Endothelial cell of umbilical vein (primary cell): ENCODE results near the gene CCDC28A. TPM values are rescaled to one million over a fixed set of nuclear protein-coding genes. Genes with fewer than 3 reads are reported as not detected.

Source experiments
- BruUV-seq: library from RNA; stranded (reverse); fragments of 400-500 nt; replicated peaks from 2 replicates; lab custom pipeline; 2021; lab: Mats Ljungman, UMichigan
- CTCF ChIA-PET: fragments of 300-600, 350-600 bp; sonication (Branson Sonifier 250); formaldehyde crosslinking; loops from one replicate; lab custom pipeline; 2021; ENCODE audit warnings: antibody characterized with exemption, inconsistent platforms; lab: Charles Lee
- POLR2A ChIA-PET: fragments of 300-600, 350-600 bp; sonication (Branson Sonifier 250); formaldehyde crosslinking; loops from one replicate; lab custom pipeline; 2021; ENCODE audit warnings: antibody characterized with exemption, inconsistent platforms; lab: Charles Lee
- DNase-seq: peaks from one replicate; pipeline ENCODE4 v3.0.0-alpha.2; 2011; ENCODE audit warnings: low read depth, low spot score
- FAIRE-seq: peaks from 2 replicates; lab custom pipeline; 2011; peaks lifted over from hg19 to GRCh38; lab: Jason Lieb, UNC
- H2AFZ ChIP-seq: 2 replicates; pipeline ENCODE4 v1.6.0; 2012; ENCODE audit warnings: low read depth, low read length, control low read depth, inconsistent platforms
- H3K27ac ChIP-seq: 2 replicates; pipeline ENCODE4 v1.5.1; 2011; ENCODE audit warnings: low read depth, mild to moderate bottlenecking, control low read depth, low read length, moderate library complexity; ENCODE audit not compliant: insufficient read depth
- H3K27me3 ChIP-seq, 2 experiments: 2 replicates each; pipeline versions ENCODE4 v1.6.0 to v1.6.1; 2011; ENCODE audit warnings: low read length in 2 of 2, mixed read lengths in 1 of 2; ENCODE audit not compliant: control insufficient read depth in 2 of 2, insufficient read depth in 2 of 2
- H3K36me3 ChIP-seq, 2 experiments: 2 replicates in 1 of 2; 3 replicates in 1 of 2; pipeline ENCODE4 v1.5.1; 2011; ENCODE audit warnings: low read length in 2 of 2, mild to moderate bottlenecking in 1 of 2, moderate library complexity in 1 of 2; ENCODE audit not compliant: control insufficient read depth in 2 of 2, insufficient read depth in 2 of 2; ENCODE audit errors: extremely low read depth in 1 of 2
- H3K4me1 ChIP-seq: 3 replicates; pipeline ENCODE4 v1.5.1; 2011; ENCODE audit warnings: mild to moderate bottlenecking, low read length; ENCODE audit not compliant: control insufficient read depth, insufficient read depth; ENCODE audit errors: extremely low read depth
- H3K4me2 ChIP-seq: 2 replicates; pipeline ENCODE4 v1.6.1; 2011; ENCODE audit warnings: low read length, control low read depth, mixed read lengths; ENCODE audit not compliant: insufficient read depth
- H3K4me3 ChIP-seq, 3 experiments: fragments of 200-600 bp in 1 of 3; sonication (generic), shearing (Covaris generic) in 1 of 3; replicated peaks in 1 of 3; 2 replicates each; pipeline ENCODE4 v1.5.1; 2011 to 2016; ENCODE audit warnings: control low read depth in 3 of 3, low read length in 3 of 3, mild to moderate bottlenecking in 2 of 3, inconsistent platforms in 1 of 3, low read depth in 1 of 3, moderate library complexity in 1 of 3; ENCODE audit not compliant: insufficient read depth in 1 of 3
- H3K79me2 ChIP-seq: 2 replicates; pipeline ENCODE4 v1.6.0; 2012; ENCODE audit warnings: low read length, inconsistent platforms; ENCODE audit not compliant: control insufficient read depth, insufficient read depth
- H3K9ac ChIP-seq: replicated peaks from 2 replicates; pipeline ENCODE3; 2011; ENCODE audit warnings: low read length, control low read depth; ENCODE audit not compliant: insufficient read depth; ENCODE audit errors: extremely low read depth
- H3K9me1 ChIP-seq: replicated peaks from 3 replicates; pipeline ENCODE4 v1.6.0; 2011; ENCODE audit warnings: mild to moderate bottlenecking, low read length; ENCODE audit not compliant: control insufficient read depth, insufficient read depth; ENCODE audit errors: extremely low read depth
- H3K9me3 ChIP-seq: replicated peaks from 2 replicates; pipeline ENCODE4 v1.5.1; 2012; ENCODE audit warnings: low read length, inconsistent platforms; ENCODE audit not compliant: control insufficient read depth, insufficient read depth
- H4K20me1 ChIP-seq: replicated peaks from 2 replicates; pipeline ENCODE3; 2011; ENCODE audit warnings: mild to moderate bottlenecking, low read length; ENCODE audit not compliant: control insufficient read depth, insufficient read depth; ENCODE audit errors: extremely low read depth
- FOS ChIP-seq: IDR thresholded peaks from 2 replicates; pipeline ENCODE4 v1.6.1; 2011; ENCODE audit warnings: mild to moderate bottlenecking, low read length, moderate library complexity, borderline replicate concordance; ENCODE audit not compliant: insufficient read depth
- JUN ChIP-seq: IDR thresholded peaks from 2 replicates; pipeline ENCODE4 v1.6.1; 2011; ENCODE audit warnings: borderline replicate concordance, low read depth; ENCODE audit not compliant: insufficient read length, insufficient read depth
- MYC ChIP-seq: IDR thresholded peaks from one replicate; pipeline ENCODE4 v1.6.1; 2011; ENCODE audit warnings: mild to moderate bottlenecking, low read depth, low read length
- POLR2AphosphoS5 ChIP-seq: IDR thresholded peaks from 2 replicates; pipeline ENCODE4 v1.6.1; 2012; ENCODE audit warnings: low read depth, mild to moderate bottlenecking, control low read depth, low read length, moderate library complexity; ENCODE audit not compliant: insufficient read depth
- dilution Hi-C: fragments of 300-500 bp; cut with MboI; formaldehyde crosslinking; loops from one replicate; pipeline ENCODE4 v1.15.0; 2019; ENCODE audit warnings: low sequenced_read_pairs; ENCODE audit not compliant: extremely low pct_ligation_motif_present
- intact Hi-C: fragments of 100-400 bp; cut with micrococcal nuclease; formaldehyde crosslinking; loops from one replicate; pipeline ENCODE4 v1.10.0; 2022
- polyA plus RNA-seq, 4 experiments: library from polyadenylated mRNA; depleted of rRNA in 3 of 4; stranded (reverse) in 3 of 4; unstranded in 1 of 4; fragments of >200 nt; gene quantifications; 2 replicates each; pipeline versions ENCODE4 v1.2.1 to v1.2.3, GENCODE V29; 2011 to 2012; ENCODE audit warnings: missing spikeins in 1 of 4
- total RNA-seq: library from RNA; stranded (reverse); gene quantifications from 2 replicates; pipeline ENCODE4 v1.2.3, GENCODE V29; 2021
- TF ChIP-seq, protein P1 (sequence below), 2 donors: IDR thresholded peaks; 1 replicate in 1 of 2; 2 replicates in 1 of 2; pipeline ENCODE4 v1.5.1; 2011; ENCODE audit warnings: low read length in 2 of 2, mild to moderate bottlenecking in 2 of 2, moderate library complexity in 2 of 2, control low read depth in 1 of 2, inconsistent platforms in 1 of 2, low read depth in 1 of 2; ENCODE audit not compliant: insufficient read depth in 1 of 2; ENCODE audit errors: extremely low read depth in 1 of 2

Gene CCDC28A
- total and polyA plus RNA-seq, 2 donors (not counting 3 experiments of a cell fraction or from before 2014, with no cell fraction given), result 11.1 to 12.8 TPM

DNA sequence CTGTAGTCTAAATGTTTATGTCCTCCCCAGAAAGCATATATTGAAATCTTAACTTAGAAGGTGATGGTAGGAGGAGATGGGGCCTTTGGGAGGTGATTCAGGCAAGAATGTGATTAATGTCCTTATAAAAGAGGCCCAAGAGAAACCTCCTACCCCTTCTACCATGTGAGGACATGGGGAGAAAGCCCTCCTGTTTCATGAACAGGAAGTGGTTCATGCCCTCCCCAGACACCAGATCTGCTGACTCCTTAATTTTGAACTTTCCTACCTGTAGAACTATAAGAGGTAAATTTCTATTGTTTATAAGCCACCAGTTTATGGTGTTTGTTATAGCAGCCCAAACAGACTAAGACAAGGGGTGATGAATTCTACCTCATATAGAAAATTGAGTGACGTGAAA lies 13.6 kb downstream of the CCDC28A start:
- no peak overlapping the region for H3K4me2 ChIP-seq
- H3K36me3 ChIP-seq, result peaks cover 0 to 1% of the 10 kb centered on the region in 2 experiments
- intact Hi-C loops, result no loop called here
- H2AFZ ChIP-seq, result no peak overlapping the region
- H3K9ac ChIP-seq, result no peak overlapping the region
- no peaks in the 10 kb centered on the region for H4K20me1 ChIP-seq
- no peak for TF ChIP-seq FOS
- no peak for TF ChIP-seq JUN
- no peak for TF ChIP-seq POLR2AphosphoS5
- TF ChIP-seq, protein P1, sequence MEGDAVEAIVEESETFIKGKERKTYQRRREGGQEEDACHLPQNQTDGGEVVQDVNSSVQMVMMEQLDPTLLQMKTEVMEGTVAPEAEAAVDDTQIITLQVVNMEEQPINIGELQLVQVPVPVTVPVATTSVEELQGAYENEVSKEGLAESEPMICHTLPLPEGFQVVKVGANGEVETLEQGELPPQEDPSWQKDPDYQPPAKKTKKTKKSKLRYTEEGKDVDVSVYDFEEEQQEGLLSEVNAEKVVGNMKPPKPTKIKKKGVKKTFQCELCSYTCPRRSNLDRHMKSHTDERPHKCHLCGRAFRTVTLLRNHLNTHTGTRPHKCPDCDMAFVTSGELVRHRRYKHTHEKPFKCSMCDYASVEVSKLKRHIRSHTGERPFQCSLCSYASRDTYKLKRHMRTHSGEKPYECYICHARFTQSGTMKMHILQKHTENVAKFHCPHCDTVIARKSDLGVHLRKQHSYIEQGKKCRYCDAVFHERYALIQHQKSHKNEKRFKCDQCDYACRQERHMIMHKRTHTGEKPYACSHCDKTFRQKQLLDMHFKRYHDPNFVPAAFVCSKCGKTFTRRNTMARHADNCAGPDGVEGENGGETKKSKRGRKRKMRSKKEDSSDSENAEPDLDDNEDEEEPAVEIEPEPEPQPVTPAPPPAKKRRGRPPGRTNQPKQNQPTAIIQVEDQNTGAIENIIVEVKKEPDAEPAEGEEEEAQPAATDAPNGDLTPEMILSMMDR (IDR thresholded peaks at IDR 0.05; ENCODE audit: extremely low read depth in 1 of 2, insufficient read depth in 1 of 2, low read depth in 1 of 2, low read length in 2 of 2), result no peak
- TF ChIP-seq MYC, result no peak
- DNase-seq (no peak), FAIRE-seq (no peak)
- no peak overlapping the region for H3K27ac ChIP-seq
- ChIA-PET CTCF (no interaction called here), POLR2A (no interaction called here)
- H3K79me2 ChIP-seq, result no peaks in the 10 kb centered on the region
- H3K4me1 ChIP-seq, result peaks cover 4% of the 10 kb centered on the region
- H3K9me3 ChIP-seq, result no peaks in the 10 kb centered on the region
- no peak overlapping the region for H3K4me3 ChIP-seq
- no TSS peak for BruUV-seq
- H3K27me3 ChIP-seq, result no peaks in the 10 kb centered on the region
- dilution Hi-C loops, result no loop called here
- H3K9me1 ChIP-seq, result no peaks in the 10 kb centered on the region
